ENCODE measurements around the gene CBX5.
"Not testable (repeated sequence)": the region's sequence is repeated elsewhere in the genome, so short reads cannot be mapped to it uniquely, and the experiment has no call there.

CBX5 gene

GRCh38 chr12:54279632-54280467 lies at the start of gene CBX5:
Gene CBX5 (minus strand): TSS chr12:54280122. CDS start chr12:54257650, 22,472 bp downstream.
- DNase-seq: peak; percentile 98 to 99

- DNase-seq: no peak
These were observed 48.8 kb upstream of the CBX5 start for GRCh38 chr12:54328595-54329337.

GRCh38 chr12:54325442-54326109 lies 45.7 kb upstream of the CBX5 start:
- DNase-seq: not testable (repeated sequence)

- DNase-seq: peak; percentile 99
These were observed 44.9 kb upstream of the CBX5 start, which contains the start of gene COPZ1 for GRCh38 chr12:54324617-54325441. Gene COPZ1 (plus strand): TSS chr12:54325131. CDS start chr12:54325164, 33 bp downstream.

- DNase-seq: no peak
These were observed 41.4 kb upstream of the CBX5 start for GRCh38 chr12:54321363-54321762.

GRCh38 chr12:54312309-54312708 lies 32.4 kb upstream of the CBX5 start:
- not testable (repeated sequence) for DNase-seq

- no peak for DNase-seq
These were observed 31.1 kb upstream of the CBX5 start for GRCh38 chr12:54311051-54311450.

GRCh38 chr12:54306925-54307741 lies 27.2 kb upstream of the CBX5 start:
- peak; percentile 90 to 95 for DNase-seq

- peak; percentile 92 for DNase-seq
These were observed 24.4 kb upstream of the CBX5 start for GRCh38 chr12:54304187-54304810.

- DNase-seq: no peak
These were observed 23.7 kb upstream of the CBX5 start for GRCh38 chr12:54303640-54304039.

GRCh38 chr12:54301428-54302048 lies 21.6 kb upstream of the CBX5 start:
- DNase-seq: no peak

- peak; percentile 86 to 90 for DNase-seq
These were observed 21.0 kb upstream of the CBX5 start, which contains the start of gene NFE2 for GRCh38 chr12:54300732-54301427. Gene NFE2 (minus strand): TSS chr12:54301015. CDS start chr12:54295248, 5,767 bp downstream.

- DNase-seq: no peak
These were observed 20.4 kb upstream of the CBX5 start for GRCh38 chr12:54300225-54300731.

- DNase-seq: no peak
These were observed 19.7 kb upstream of the CBX5 start for GRCh38 chr12:54299515-54300224.

- no peak for DNase-seq
These were observed 19.0 kb upstream of the CBX5 start for GRCh38 chr12:54298904-54299303.

GRCh38 chr12:54296393-54297099 lies 16.6 kb upstream of the CBX5 start:
- peak in 1 of 2 experiments; percentile 24 for DNase-seq

- DNase-seq: no peak
These were observed 15.1 kb upstream of the CBX5 start for GRCh38 chr12:54294953-54295566.

Measured in AML-193 (cell line).